Gastrocnemius medialis (tissue), 4 donors: ENCODE measurements around the gene ENDOV. TPM values are rescaled to one million over a fixed set of nuclear protein-coding genes. Genes with fewer than 3 reads are reported as not detected.

Experiments
- ATAC-seq, 2 donors: fragments of 150-250 bp; one replicate each; pipeline ENCODE4 v1.9.1; 2016
- DNase-seq, 2 donors: peaks; one replicate each; pipeline ENCODE4 v3.0.0-alpha.2; 2019
- H3K27ac ChIP-seq, 4 donors: fragments of 200-600 bp; sonication (generic); 1 replicate in 1 of 4; 2 replicates in 3 of 4; pipeline ENCODE4 v1.5.1; 2016 to 2018; ENCODE audit warnings: mild to moderate bottlenecking in 2 of 4, moderate library complexity in 1 of 4
- H3K27me3 ChIP-seq, 3 donors: fragments of 200-600 bp; sonication (generic) in 2 of 3; 1 replicate in 1 of 3; 2 replicates in 2 of 3; pipeline versions ENCODE4 v1.5.1 to v1.6.0; 2016 to 2019; ENCODE audit warnings: mild to moderate bottlenecking in 1 of 3, moderate library complexity in 1 of 3
- H3K36me3 ChIP-seq, 2 donors: fragments of 200-600 bp; sonication (generic) in 1 of 2; one replicate each; pipeline ENCODE4 v1.5.1; 2017 to 2018
- H3K4me1 ChIP-seq, 2 donors: fragments of 200-600 bp; sonication (generic) in 1 of 2; one replicate each; pipeline ENCODE4 v1.5.1; 2016 to 2017; ENCODE audit warnings: mild to moderate bottlenecking in 2 of 2
- H3K4me3 ChIP-seq, 4 donors: fragments of 200-600 bp; sonication (generic) in 3 of 4; 1 replicate in 1 of 4; 2 replicates in 3 of 4; pipeline ENCODE4 v1.5.1; 2016 to 2019; ENCODE audit warnings: mild to moderate bottlenecking in 2 of 4
- H3K9me3 ChIP-seq, 3 donors: fragments of 200-600 bp; sonication (generic) in 2 of 3; 1 replicate in 1 of 3; 2 replicates in 2 of 3; pipeline ENCODE4 v1.5.1; 2016 to 2019
- POLR2A ChIP-seq, 2 donors: fragments of 450-650 bp; IDR thresholded peaks; one replicate each; pipeline ENCODE4 v1.6.1; 2017; ENCODE audit warnings: antibody characterized with exemption in 2 of 2, mild to moderate bottlenecking in 2 of 2, moderate library complexity in 2 of 2
- in situ Hi-C, 4 donors: fragments of 200-750 bp; cut with MboI; loops; one replicate each; pipeline versions ENCODE4 v1.15.0 to v1.8.0; 2017; ENCODE audit warnings: low sequenced_read_pairs in 4 of 4
- intact Hi-C: fragments of 100-400 bp; cut with DNase I; formaldehyde crosslinking; loops from one replicate; pipeline ENCODE4 v1.15.1; 2023; ENCODE audit warnings: low total_unique reads
- total RNA-seq, 4 donors: library from RNA; depleted of rRNA; stranded (reverse); fragments of >200 nt; gene quantifications; one replicate each; pipeline versions ENCODE4 v1.1.0 to v1.2.3, GENCODE V29; 2016
- TF ChIP-seq, protein P1 (sequence below), 5 experiments: fragments of 450-650 bp in 3 of 5; fragments of 200-600 bp in 2 of 5; sonication (generic) in 2 of 5; IDR thresholded peaks in 4 of 5; conservative IDR thresholded peaks in 1 of 5; 1 replicate in 4 of 5; 2 replicates in 1 of 5; pipeline ENCODE4 v1.5.1; 2016 to 2019; ENCODE audit warnings: antibody characterized with exemption in 5 of 5, mild to moderate bottlenecking in 3 of 5, moderate library complexity in 3 of 5

The ENDOV gene
- total RNA-seq, 4 donors from 2014 or later: 9.1 to 24.1 (median 18.0) TPM

DNA sequence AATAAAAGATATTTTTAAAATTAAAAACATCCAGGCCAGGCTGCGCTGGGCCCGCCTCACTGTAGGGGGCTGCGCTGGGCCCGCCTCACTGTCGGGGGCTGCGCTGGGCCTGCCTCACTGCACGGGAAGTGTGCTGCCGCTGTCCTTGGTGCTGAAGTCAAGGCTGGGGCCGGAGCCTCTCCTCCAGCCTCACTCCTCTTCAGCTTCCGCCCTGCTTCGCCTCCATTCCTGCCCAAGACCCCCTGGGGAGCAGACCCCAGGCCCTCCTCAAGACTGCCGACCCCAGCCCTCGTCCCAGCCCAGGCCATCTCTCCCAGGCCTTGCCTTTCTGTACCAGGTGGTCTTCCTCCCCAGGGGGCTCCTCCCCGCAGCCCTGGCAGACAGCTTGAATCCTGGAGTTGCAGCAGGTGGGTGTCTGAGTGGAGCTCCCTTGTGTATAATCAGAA lies 26.2 kb downstream of the ENDOV start:
- ATAC-seq: no peak
- in situ Hi-C loops (no loop called here), intact Hi-C loops (no loop called here)
- no peaks in the 10 kb centered on the region for H3K27me3 ChIP-seq
- no peak for DNase-seq
- no peaks in the 10 kb centered on the region for H3K4me1 ChIP-seq
- no peak overlapping the region for H3K27ac ChIP-seq
- H3K9me3 ChIP-seq: no peaks in the 10 kb centered on the region
- no peak overlapping the region for H3K4me3 ChIP-seq
- no peaks in the 10 kb centered on the region for H3K36me3 ChIP-seq
- TF ChIP-seq POLR2A (IDR thresholded peaks at IDR 0.05): no peak
- TF ChIP-seq, protein P1, sequence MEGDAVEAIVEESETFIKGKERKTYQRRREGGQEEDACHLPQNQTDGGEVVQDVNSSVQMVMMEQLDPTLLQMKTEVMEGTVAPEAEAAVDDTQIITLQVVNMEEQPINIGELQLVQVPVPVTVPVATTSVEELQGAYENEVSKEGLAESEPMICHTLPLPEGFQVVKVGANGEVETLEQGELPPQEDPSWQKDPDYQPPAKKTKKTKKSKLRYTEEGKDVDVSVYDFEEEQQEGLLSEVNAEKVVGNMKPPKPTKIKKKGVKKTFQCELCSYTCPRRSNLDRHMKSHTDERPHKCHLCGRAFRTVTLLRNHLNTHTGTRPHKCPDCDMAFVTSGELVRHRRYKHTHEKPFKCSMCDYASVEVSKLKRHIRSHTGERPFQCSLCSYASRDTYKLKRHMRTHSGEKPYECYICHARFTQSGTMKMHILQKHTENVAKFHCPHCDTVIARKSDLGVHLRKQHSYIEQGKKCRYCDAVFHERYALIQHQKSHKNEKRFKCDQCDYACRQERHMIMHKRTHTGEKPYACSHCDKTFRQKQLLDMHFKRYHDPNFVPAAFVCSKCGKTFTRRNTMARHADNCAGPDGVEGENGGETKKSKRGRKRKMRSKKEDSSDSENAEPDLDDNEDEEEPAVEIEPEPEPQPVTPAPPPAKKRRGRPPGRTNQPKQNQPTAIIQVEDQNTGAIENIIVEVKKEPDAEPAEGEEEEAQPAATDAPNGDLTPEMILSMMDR (IDR thresholded peaks at IDR 0.05 in 4 of 5, conservative IDR thresholded peaks at IDR 0.05 in 1 of 5): no peak

DNA sequence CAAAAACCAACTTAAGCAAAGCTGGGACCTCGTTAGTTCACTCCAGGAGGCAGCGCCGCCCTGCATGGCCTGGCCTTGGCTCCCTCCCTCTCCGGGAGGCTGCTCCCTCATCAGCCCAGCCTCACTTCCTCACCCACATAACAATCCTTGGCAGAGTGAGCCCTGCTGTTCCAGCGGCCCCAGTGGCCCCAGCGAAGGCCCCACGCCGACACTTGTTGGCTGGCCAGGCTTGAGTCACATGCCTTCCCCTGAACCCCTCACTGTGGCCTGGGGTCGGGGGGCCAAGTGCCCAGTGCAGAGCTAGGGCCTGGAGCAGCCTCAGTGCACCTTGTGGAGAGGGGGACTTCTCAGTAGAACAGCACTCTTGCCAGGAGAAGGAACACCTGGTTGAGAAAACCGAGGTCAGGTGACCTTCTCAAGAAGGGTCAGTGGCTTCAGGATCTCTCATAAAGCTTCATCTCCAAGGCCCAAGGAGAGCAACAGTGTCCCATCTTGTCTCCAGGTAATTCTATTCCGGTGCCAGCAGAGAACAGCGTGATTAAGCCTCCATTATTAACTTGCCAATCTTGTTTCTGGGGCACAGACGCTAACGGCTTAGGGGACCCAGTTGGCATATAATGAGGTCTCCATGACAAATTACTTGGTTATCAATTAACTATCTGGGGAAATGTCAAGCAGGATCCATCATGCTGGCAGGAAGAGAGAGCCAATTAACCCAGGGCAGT lies 26.8 kb downstream of the ENDOV start:
- intact Hi-C loops (no loop called here), in situ Hi-C loops (no loop called here)
- H3K27me3 ChIP-seq: no peaks in the 10 kb centered on the region
- H3K36me3 ChIP-seq: no peaks in the 10 kb centered on the region
- ATAC-seq: no peak
- no peak overlapping the region for H3K4me3 ChIP-seq
- no peaks in the 10 kb centered on the region for H3K4me1 ChIP-seq
- no peak for TF ChIP-seq POLR2A (IDR thresholded peaks at IDR 0.05)
- TF ChIP-seq, protein P1 (IDR thresholded peaks at IDR 0.05 in 4 of 5, conservative IDR thresholded peaks at IDR 0.05 in 1 of 5): no peak
- no peaks in the 10 kb centered on the region for H3K9me3 ChIP-seq
- DNase-seq: no peak
- no peak overlapping the region for H3K27ac ChIP-seq

GRCh38 chr17:80442323-80442659 lies 27.3 kb downstream of the ENDOV start:
- no peaks in the 10 kb centered on the region for H3K4me1 ChIP-seq
- no peaks in the 10 kb centered on the region for H3K9me3 ChIP-seq
- H3K36me3 ChIP-seq: no peaks in the 10 kb centered on the region
- intact Hi-C loops (no loop called here), in situ Hi-C loops (no loop called here)
- H3K4me3 ChIP-seq: no peak overlapping the region
- no peaks in the 10 kb centered on the region for H3K27me3 ChIP-seq
- DNase-seq (no peak), ATAC-seq (no peak)
- no peak overlapping the region for H3K27ac ChIP-seq
- TF ChIP-seq, protein P1 (IDR thresholded peaks at IDR 0.05 in 4 of 5, conservative IDR thresholded peaks at IDR 0.05 in 1 of 5): no peak
- TF ChIP-seq POLR2A (IDR thresholded peaks at IDR 0.05): no peak

GRCh38 chr17:80442764-80443163 lies 27.8 kb downstream of the ENDOV start:
- in situ Hi-C loops: no loop called here
- Histone ChIP-seq H3K9me3 (no peaks in the 10 kb centered on the region), H3K36me3 (no peaks in the 10 kb centered on the region), H3K27me3 (no peaks in the 10 kb centered on the region), H3K27ac (no peak overlapping the region), H3K4me3 (no peak overlapping the region), H3K4me1 (no peaks in the 10 kb centered on the region)
- DNase-seq: no peak
- intact Hi-C loops: no loop called here
- TF ChIP-seq, protein P1 (IDR thresholded peaks at IDR 0.05 in 4 of 5, conservative IDR thresholded peaks at IDR 0.05 in 1 of 5): no peak
- TF ChIP-seq POLR2A (IDR thresholded peaks at IDR 0.05): no peak
- ATAC-seq: no peak

DNA sequence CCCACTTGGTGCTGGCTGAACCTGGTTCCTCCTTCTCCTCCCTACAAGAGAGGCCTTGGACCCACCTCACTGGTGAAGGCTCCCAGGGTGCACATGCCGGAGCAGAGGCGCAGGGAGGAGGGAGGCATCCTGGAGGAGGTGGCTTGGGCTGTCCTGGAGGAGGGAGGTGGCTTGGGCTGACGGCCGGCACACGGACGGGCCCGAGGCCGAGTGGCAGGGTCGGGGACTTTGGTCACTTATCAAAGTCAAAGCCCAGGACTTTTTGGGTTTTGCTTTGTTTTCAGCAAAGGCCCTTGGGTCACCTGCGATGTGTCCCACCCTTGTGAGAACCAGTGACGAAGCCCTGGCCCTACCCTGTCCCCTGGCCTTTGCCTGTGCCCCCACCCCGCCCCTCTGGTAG lies 28.5 kb downstream of the ENDOV start:
- intact Hi-C loops: no loop called here
- Histone ChIP-seq H3K36me3 (no peaks in the 10 kb centered on the region), H3K4me3 (no peak overlapping the region), H3K27ac (no peak overlapping the region), H3K9me3 (no peaks in the 10 kb centered on the region), H3K27me3 (no peaks in the 10 kb centered on the region), H3K4me1 (no peaks in the 10 kb centered on the region)
- TF ChIP-seq, protein P1 (IDR thresholded peaks at IDR 0.05 in 4 of 5, conservative IDR thresholded peaks at IDR 0.05 in 1 of 5): no peak
- no peak for TF ChIP-seq POLR2A (IDR thresholded peaks at IDR 0.05)
- ATAC-seq (no peak), DNase-seq (no peak)
- in situ Hi-C loops: no loop called here
